Adrenal gland (tissue), 5 donors: ENCODE results near the gene KRT79.

Experiments used
- POLR2A ChIP-seq, 2 donors: fragments of 450-650 bp; IDR thresholded peaks; one replicate each; pipeline ENCODE4 v1.6.1; 2017; ENCODE audit warnings: antibody characterized with exemption in 2 of 2, mild to moderate bottlenecking in 2 of 2, moderate library complexity in 1 of 2
- TF ChIP-seq, protein P1 (sequence below), 6 experiments: fragments of 450-650 bp in 4 of 6; fragments of 200-600 bp in 2 of 6; sonication (generic) in 1 of 6; IDR thresholded peaks; 1 replicate in 5 of 6; 2 replicates in 1 of 6; pipeline versions ENCODE4 v1.5.1 to v1.8.0; 2016 to 2021; ENCODE audit warnings: antibody characterized with exemption in 6 of 6, mild to moderate bottlenecking in 2 of 6, moderate library complexity in 1 of 6
- donor health status: DM: no; HTN: no; CAD: no.

DNA sequence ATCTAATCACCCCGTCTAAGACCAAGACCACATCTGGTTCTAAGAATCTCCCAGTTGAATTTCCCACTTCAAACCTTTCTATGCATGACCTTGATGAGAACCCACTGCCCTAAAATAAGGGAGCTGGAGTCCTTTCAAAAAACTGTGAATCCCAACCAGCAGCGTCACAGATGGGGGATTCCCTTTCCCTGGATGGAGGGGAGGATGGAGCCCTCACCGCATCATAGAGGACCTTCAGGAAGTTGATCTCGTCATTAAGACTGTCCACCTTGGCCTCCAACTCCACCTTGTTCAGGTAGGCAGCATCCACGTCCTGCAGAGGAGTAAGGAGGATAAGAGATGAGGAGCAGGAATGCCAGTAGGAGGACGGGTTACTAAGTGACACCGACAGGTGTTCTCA is 24.9 kb downstream of the KRT79 start:
- TF ChIP-seq, protein P1, sequence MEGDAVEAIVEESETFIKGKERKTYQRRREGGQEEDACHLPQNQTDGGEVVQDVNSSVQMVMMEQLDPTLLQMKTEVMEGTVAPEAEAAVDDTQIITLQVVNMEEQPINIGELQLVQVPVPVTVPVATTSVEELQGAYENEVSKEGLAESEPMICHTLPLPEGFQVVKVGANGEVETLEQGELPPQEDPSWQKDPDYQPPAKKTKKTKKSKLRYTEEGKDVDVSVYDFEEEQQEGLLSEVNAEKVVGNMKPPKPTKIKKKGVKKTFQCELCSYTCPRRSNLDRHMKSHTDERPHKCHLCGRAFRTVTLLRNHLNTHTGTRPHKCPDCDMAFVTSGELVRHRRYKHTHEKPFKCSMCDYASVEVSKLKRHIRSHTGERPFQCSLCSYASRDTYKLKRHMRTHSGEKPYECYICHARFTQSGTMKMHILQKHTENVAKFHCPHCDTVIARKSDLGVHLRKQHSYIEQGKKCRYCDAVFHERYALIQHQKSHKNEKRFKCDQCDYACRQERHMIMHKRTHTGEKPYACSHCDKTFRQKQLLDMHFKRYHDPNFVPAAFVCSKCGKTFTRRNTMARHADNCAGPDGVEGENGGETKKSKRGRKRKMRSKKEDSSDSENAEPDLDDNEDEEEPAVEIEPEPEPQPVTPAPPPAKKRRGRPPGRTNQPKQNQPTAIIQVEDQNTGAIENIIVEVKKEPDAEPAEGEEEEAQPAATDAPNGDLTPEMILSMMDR (IDR thresholded peaks at IDR 0.05), result no peak
- TF ChIP-seq POLR2A (IDR thresholded peaks at IDR 0.05), result no peak
